Measurements from ENCODE around the gene GABRQ. TPM values are rescaled to one million over a fixed set of nuclear protein-coding genes. Genes with fewer than 3 reads are reported as not detected.

GABRQ gene
- total and polyA plus RNA-seq, 2 of the 13 experiments (the other 11 are each of a cell fraction or from before 2014, with no cell fraction given), result not detected

GRCh38 chrX:152656890-152657289, 19.2 kb downstream of the GABRQ start (continued):
- TF ChIP-seq CSRNP2 (CRISPR knock-in tag; conservative IDR thresholded peaks at IDR 0.05; ENCODE audit: low read depth) (no peak), PAX8 (CRISPR knock-in tag; IDR thresholded peaks at IDR 0.05; ENCODE audit: borderline replicate concordance) (no peak), ZNF317 (CRISPR knock-in tag; IDR thresholded peaks at IDR 0.05) (peak; percentile 56; the same call in 1 of the 2 replicates), NFE2L1 (CRISPR knock-in tag; IDR thresholded peaks at IDR 0.05; ENCODE audit: borderline replicate concordance) (no peak), ZBTB14 (CRISPR knock-in tag; IDR thresholded peaks at IDR 0.05) (no peak), ZSCAN25 (CRISPR knock-in tag; IDR thresholded peaks at IDR 0.05) (no peak), JARID2 (CRISPR knock-in tag; IDR thresholded peaks at IDR 0.05; ENCODE audit: insufficient replicate concordance) (no peak), ZNF879 (CRISPR knock-in tag; IDR thresholded peaks at IDR 0.05) (no peak), ZNF484 (CRISPR knock-in tag; IDR thresholded peaks at IDR 0.05; ENCODE audit: borderline replicate concordance, low read depth) (no peak), ZNF678 (CRISPR knock-in tag; IDR thresholded peaks at IDR 0.05) (no peak), ZNF7 (CRISPR knock-in tag; IDR thresholded peaks at IDR 0.05) (no peak), MAX (IDR thresholded peaks at IDR 0.05) (no peak), TRIM24 (CRISPR knock-in tag; IDR thresholded peaks at IDR 0.05) (no peak), ZMYM3 (CRISPR knock-in tag; IDR thresholded peaks at IDR 0.05) (no peak), ZC3H13 (CRISPR knock-in tag; IDR thresholded peaks at IDR 0.05) (no peak), MBNL3 (CRISPR knock-in tag; conservative IDR thresholded peaks at IDR 0.05) (no peak), ELK4 (CRISPR knock-in tag; IDR thresholded peaks at IDR 0.05; ENCODE audit: borderline replicate concordance) (no peak), GATAD2A (CRISPR knock-in tag; IDR thresholded peaks at IDR 0.05) (0 out of 2 replicates have a peak, but pooled peaks have one; percentile 31), SKI (IDR thresholded peaks at IDR 0.05; ENCODE audit: partially characterized antibody) (no peak), ONECUT2 (CRISPR knock-in tag; IDR thresholded peaks at IDR 0.05) (peak; percentile 35; the same call in 1 of the 2 replicates), ARID2 (CRISPR knock-in tag; IDR thresholded peaks at IDR 0.05; ENCODE audit: borderline replicate concordance) (no peak), MEIS2 (CRISPR knock-in tag; IDR thresholded peaks at IDR 0.05) (no peak), PATZ1 (CRISPR knock-in tag; IDR thresholded peaks at IDR 0.05) (no peak), ZNF615 (CRISPR knock-in tag; IDR thresholded peaks at IDR 0.05; ENCODE audit: borderline replicate concordance) (no peak), ZNF570 (CRISPR knock-in tag; IDR thresholded peaks at IDR 0.05; ENCODE audit: borderline replicate concordance) (no peak), IRF1 (CRISPR knock-in tag; IDR thresholded peaks at IDR 0.05; ENCODE audit: low read depth) (no peak)
